SW480 (cell line): ENCODE data around the gene IFITM5.

Experiments used
- DNase-seq: peaks from one replicate; pipeline ENCODE4 v3.0.0-alpha.2; 2016; ENCODE audit warnings: low spot score

The IFITM5 gene

GRCh38 chr11:266676-267439 lies 32.5 kb downstream of the IFITM5 start:
- no peak for DNase-seq

- DNase-seq, result no peak
Measured at GRCh38 chr11:261624-262023, 37.7 kb downstream of the IFITM5 start.

GRCh38 chr11:259413-259812 lies 39.9 kb downstream of the IFITM5 start:
- no peak for DNase-seq

GRCh38 chr11:257766-258493 lies 41.4 kb downstream of the IFITM5 start:
- DNase-seq, result no peak

GRCh38 chr11:256952-257737 lies 42.2 kb downstream of the IFITM5 start:
- no peak for DNase-seq

- DNase-seq, result no peak
Measured at GRCh38 chr11:255816-256215, 43.5 kb downstream of the IFITM5 start.

GRCh38 chr11:255176-255575 lies 44.1 kb downstream of the IFITM5 start:
- no peak for DNase-seq

GRCh38 chr11:253886-254270 lies 45.4 kb downstream of the IFITM5 start:
- no peak for DNase-seq

- DNase-seq, result no peak
Measured at GRCh38 chr11:253160-253885, 46.0 kb downstream of the IFITM5 start.

GRCh38 chr11:252666-253065 lies 46.7 kb downstream of the IFITM5 start:
- DNase-seq, result no peak

- no peak for DNase-seq
Measured at GRCh38 chr11:251550-251949, 47.8 kb downstream of the IFITM5 start.

- no peak for DNase-seq
Measured at GRCh38 chr11:250740-251299, 48.5 kb downstream of the IFITM5 start.

GRCh38 chr11:250274-250673 lies 49.1 kb downstream of the IFITM5 start:
- DNase-seq, result no peak

- DNase-seq, result no peak
Measured at GRCh38 chr11:249062-249461, 50.3 kb downstream of the IFITM5 start.
